H1 (cell line): Measurements from ENCODE around the gene CENPC. TPM values are rescaled to one million over a fixed set of nuclear protein-coding genes. Genes with fewer than 3 reads are reported as not detected.

Experiments used
- ASH2L ChIP-seq: fragments of 200-600, 300-600 bp; sonication (generic); IDR thresholded peaks from one replicate; pipeline ENCODE4 v1.7.1; 2017; ENCODE audit warnings: low read length
- SP4 ChIP-seq: IDR thresholded peaks from 2 replicates; pipeline ENCODE4 v1.6.1; 2012; ENCODE audit warnings: low read length, inconsistent platforms
- TBP ChIP-seq: IDR thresholded peaks from 2 replicates; pipeline ENCODE4 v1.6.1; 2011; ENCODE audit warnings: low read depth, low read length, improper control_type of control experiment
- YY1 ChIP-seq: IDR thresholded peaks from 2 replicates; pipeline ENCODE4 v1.6.1; 2011; ENCODE audit warnings: low read depth, mild to moderate bottlenecking, low read length
- polyA plus RNA-seq, 7 experiments: library from polyadenylated mRNA; depleted of rRNA in 3 of 7; stranded (reverse) in 5 of 7; unstranded in 2 of 7; fragments of >200 nt in 5 of 7; fragments of 200-250 nt in 2 of 7; gene quantifications; 1 replicate in 5 of 7; 2 replicates in 1 of 7; 4 replicates in 1 of 7; pipeline versions ENCODE4 v1.2.1 to v1.2.3, GENCODE V29; 2011 to 2013; ENCODE audit warnings: missing spikeins in 2 of 7, mixed read lengths in 2 of 7
- total RNA-seq: library from RNA; stranded (reverse); fragmentation: NEBNext Ultra II Directional; extraction: Animal tissue kit (Norgen Biotek cat#: 25700); gene quantifications from 2 replicates; pipeline ENCODE4 v1.2.1, GENCODE V29; 2021
- TF ChIP-seq, protein P1 (sequence below): fragments of 300-600 bp; sonication (generic); IDR thresholded peaks from 2 replicates; pipeline ENCODE4 v1.7.1; 2012; ENCODE audit warnings: low read length, moderate library complexity, mild to moderate bottlenecking, inconsistent platforms; ENCODE audit not compliant: insufficient replicate concordance

CENPC gene
- total and polyA plus RNA-seq, 2 of the 8 experiments (the other 6 are each of a cell fraction or from before 2014, with no cell fraction given), result 2.8 to 15.7 TPM

DNA sequence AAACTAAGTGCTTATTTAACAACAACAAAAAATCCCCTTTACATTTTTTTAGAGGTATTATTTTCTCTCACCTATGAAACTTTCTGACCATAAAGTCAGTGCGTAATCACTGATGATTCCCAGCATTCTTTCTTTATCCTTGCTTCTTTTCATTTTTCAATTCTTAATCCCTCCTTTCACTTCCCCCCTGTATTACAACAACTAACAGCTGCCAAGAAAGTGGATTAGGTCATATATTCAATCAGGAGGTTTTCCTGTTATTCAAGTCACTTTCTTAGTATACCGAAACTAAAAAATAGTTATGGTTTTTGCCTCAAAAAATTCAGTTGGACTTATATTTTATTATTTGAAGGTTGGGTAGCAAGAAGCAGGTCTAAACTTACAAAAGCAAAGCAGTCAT is 11.1 kb upstream of the CENPC start (continued):
- TF ChIP-seq, protein P1, sequence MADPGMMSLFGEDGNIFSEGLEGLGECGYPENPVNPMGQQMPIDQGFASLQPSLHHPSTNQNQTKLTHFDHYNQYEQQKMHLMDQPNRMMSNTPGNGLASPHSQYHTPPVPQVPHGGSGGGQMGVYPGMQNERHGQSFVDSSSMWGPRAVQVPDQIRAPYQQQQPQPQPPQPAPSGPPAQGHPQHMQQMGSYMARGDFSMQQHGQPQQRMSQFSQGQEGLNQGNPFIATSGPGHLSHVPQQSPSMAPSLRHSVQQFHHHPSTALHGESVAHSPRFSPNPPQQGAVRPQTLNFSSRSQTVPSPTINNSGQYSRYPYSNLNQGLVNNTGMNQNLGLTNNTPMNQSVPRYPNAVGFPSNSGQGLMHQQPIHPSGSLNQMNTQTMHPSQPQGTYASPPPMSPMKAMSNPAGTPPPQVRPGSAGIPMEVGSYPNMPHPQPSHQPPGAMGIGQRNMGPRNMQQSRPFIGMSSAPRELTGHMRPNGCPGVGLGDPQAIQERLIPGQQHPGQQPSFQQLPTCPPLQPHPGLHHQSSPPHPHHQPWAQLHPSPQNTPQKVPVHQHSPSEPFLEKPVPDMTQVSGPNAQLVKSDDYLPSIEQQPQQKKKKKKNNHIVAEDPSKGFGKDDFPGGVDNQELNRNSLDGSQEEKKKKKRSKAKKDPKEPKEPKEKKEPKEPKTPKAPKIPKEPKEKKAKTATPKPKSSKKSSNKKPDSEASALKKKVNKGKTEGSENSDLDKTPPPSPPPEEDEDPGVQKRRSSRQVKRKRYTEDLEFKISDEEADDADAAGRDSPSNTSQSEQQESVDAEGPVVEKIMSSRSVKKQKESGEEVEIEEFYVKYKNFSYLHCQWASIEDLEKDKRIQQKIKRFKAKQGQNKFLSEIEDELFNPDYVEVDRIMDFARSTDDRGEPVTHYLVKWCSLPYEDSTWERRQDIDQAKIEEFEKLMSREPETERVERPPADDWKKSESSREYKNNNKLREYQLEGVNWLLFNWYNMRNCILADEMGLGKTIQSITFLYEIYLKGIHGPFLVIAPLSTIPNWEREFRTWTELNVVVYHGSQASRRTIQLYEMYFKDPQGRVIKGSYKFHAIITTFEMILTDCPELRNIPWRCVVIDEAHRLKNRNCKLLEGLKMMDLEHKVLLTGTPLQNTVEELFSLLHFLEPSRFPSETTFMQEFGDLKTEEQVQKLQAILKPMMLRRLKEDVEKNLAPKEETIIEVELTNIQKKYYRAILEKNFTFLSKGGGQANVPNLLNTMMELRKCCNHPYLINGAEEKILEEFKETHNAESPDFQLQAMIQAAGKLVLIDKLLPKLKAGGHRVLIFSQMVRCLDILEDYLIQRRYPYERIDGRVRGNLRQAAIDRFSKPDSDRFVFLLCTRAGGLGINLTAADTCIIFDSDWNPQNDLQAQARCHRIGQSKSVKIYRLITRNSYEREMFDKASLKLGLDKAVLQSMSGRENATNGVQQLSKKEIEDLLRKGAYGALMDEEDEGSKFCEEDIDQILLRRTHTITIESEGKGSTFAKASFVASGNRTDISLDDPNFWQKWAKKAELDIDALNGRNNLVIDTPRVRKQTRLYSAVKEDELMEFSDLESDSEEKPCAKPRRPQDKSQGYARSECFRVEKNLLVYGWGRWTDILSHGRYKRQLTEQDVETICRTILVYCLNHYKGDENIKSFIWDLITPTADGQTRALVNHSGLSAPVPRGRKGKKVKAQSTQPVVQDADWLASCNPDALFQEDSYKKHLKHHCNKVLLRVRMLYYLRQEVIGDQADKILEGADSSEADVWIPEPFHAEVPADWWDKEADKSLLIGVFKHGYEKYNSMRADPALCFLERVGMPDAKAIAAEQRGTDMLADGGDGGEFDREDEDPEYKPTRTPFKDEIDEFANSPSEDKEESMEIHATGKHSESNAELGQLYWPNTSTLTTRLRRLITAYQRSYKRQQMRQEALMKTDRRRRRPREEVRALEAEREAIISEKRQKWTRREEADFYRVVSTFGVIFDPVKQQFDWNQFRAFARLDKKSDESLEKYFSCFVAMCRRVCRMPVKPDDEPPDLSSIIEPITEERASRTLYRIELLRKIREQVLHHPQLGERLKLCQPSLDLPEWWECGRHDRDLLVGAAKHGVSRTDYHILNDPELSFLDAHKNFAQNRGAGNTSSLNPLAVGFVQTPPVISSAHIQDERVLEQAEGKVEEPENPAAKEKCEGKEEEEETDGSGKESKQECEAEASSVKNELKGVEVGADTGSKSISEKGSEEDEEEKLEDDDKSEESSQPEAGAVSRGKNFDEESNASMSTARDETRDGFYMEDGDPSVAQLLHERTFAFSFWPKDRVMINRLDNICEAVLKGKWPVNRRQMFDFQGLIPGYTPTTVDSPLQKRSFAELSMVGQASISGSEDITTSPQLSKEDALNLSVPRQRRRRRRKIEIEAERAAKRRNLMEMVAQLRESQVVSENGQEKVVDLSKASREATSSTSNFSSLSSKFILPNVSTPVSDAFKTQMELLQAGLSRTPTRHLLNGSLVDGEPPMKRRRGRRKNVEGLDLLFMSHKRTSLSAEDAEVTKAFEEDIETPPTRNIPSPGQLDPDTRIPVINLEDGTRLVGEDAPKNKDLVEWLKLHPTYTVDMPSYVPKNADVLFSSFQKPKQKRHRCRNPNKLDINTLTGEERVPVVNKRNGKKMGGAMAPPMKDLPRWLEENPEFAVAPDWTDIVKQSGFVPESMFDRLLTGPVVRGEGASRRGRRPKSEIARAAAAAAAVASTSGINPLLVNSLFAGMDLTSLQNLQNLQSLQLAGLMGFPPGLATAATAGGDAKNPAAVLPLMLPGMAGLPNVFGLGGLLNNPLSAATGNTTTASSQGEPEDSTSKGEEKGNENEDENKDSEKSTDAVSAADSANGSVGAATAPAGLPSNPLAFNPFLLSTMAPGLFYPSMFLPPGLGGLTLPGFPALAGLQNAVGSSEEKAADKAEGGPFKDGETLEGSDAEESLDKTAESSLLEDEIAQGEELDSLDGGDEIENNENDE, result no peak
- TF ChIP-seq ASH2L (no peak), SP4 (no peak), TBP (no peak), YY1 (no peak)
